CD14-positive monocyte (primary cell): ENCODE measurements around the gene OVCA2. TPM values are rescaled to one million over a fixed set of nuclear protein-coding genes. Genes with fewer than 3 reads are reported as not detected.

Source experiments
- DNase-seq, 3 donors: peaks; one replicate each; pipeline ENCODE4 v3.0.0-alpha.2; 2011 to 2022
- H2AFZ ChIP-seq: 2 replicates; pipeline ENCODE4 v1.6.0; 2012; ENCODE audit warnings: mild to moderate bottlenecking, low read depth, low read length, inconsistent platforms; ENCODE audit not compliant: insufficient read depth, poor library complexity, severe bottlenecking
- H3K27ac ChIP-seq, 2 donors: 1 replicate in 1 of 2; 2 replicates in 1 of 2; pipeline ENCODE4 v1.5.1; 2012 to 2013; ENCODE audit warnings: low read length in 2 of 2, control low read depth in 1 of 2, inconsistent platforms in 1 of 2, low read depth in 1 of 2, mild to moderate bottlenecking in 1 of 2
- H3K27me3 ChIP-seq, 2 donors: one replicate each; pipeline versions ENCODE4 v1.6.0 to v1.6.1; 2011 to 2013; ENCODE audit warnings: low read length in 2 of 2; ENCODE audit not compliant: control insufficient read depth in 2 of 2, insufficient read depth in 2 of 2
- H3K36me3 ChIP-seq, 2 donors: replicated peaks in 1 of 2; 1 replicate in 1 of 2; 2 replicates in 1 of 2; pipeline versions ENCODE4 v1.5.1 to v1.6.1; 2012 to 2013; ENCODE audit warnings: low read length in 2 of 2, control low read depth in 1 of 2, inconsistent platforms in 1 of 2, mild to moderate bottlenecking in 1 of 2; ENCODE audit not compliant: insufficient read depth in 2 of 2, control insufficient read depth in 1 of 2
- H3K4me1 ChIP-seq, 2 donors: 1 replicate in 1 of 2; 2 replicates in 1 of 2; pipeline versions ENCODE4 v1.5.1 to v1.6.1; 2012 to 2013; ENCODE audit warnings: low read length in 2 of 2, control low read depth in 1 of 2, inconsistent platforms in 1 of 2, mild to moderate bottlenecking in 1 of 2, moderate library complexity in 1 of 2; ENCODE audit not compliant: insufficient read depth in 2 of 2, control insufficient read depth in 1 of 2
- H3K4me2 ChIP-seq: replicated peaks from 2 replicates; pipeline ENCODE3; 2012; ENCODE audit warnings: low read length, moderate library complexity, mild to moderate bottlenecking; ENCODE audit not compliant: poor library complexity, severe bottlenecking; ENCODE audit errors: extremely low read depth
- H3K4me3 ChIP-seq, 3 experiments: fragments of 200-600 bp in 1 of 3; sonication (generic) in 1 of 3; replicated peaks in 1 of 3; 1 replicate in 2 of 3; 2 replicates in 1 of 3; pipeline ENCODE4 v1.5.1; 2011 to 2013; ENCODE audit warnings: low read length in 3 of 3, mild to moderate bottlenecking in 3 of 3, control low read depth in 2 of 3, low read depth in 2 of 3, inconsistent platforms in 1 of 3, moderate library complexity in 1 of 3
- H3K79me2 ChIP-seq: 2 replicates; pipeline ENCODE4 v1.6.0; 2012; ENCODE audit warnings: mild to moderate bottlenecking, control low read depth, inconsistent platforms, low read length, moderate library complexity; ENCODE audit not compliant: insufficient read depth
- H3K9ac ChIP-seq: 2 replicates; pipeline ENCODE4 v1.6.0; 2017; ENCODE audit warnings: low read length, mild to moderate bottlenecking; ENCODE audit not compliant: insufficient read depth, poor library complexity, severe bottlenecking
- H3K9me3 ChIP-seq, 2 donors: replicated peaks in 1 of 2; 1 replicate in 1 of 2; 2 replicates in 1 of 2; pipeline versions ENCODE4 v1.5.1 to v1.6.1; 2012 to 2013; ENCODE audit warnings: low read length in 2 of 2, control low read depth in 1 of 2; ENCODE audit not compliant: control insufficient read depth in 1 of 2, insufficient read depth in 1 of 2
- H4K20me1 ChIP-seq: 2 replicates; pipeline ENCODE4 v1.6.0; 2012; ENCODE audit warnings: mild to moderate bottlenecking, low read length, control low read depth, moderate library complexity; ENCODE audit not compliant: insufficient read depth
- H3K27ac Mint-ChIP-seq, 7 donors: one replicate each; pipeline ENCODE4 v1.8.0; 2020; ENCODE audit warnings: mild to moderate bottlenecking in 7 of 7, mixed read lengths in 7 of 7, moderate library complexity in 6 of 7, inconsistent platforms in 2 of 7
- H3K27me3 Mint-ChIP-seq, 3 donors: one replicate each; pipeline ENCODE4 v1.8.0; 2021 to 2022; ENCODE audit warnings: low read depth in 3 of 3, mild to moderate bottlenecking in 3 of 3, mixed read lengths in 3 of 3, moderate library complexity in 3 of 3, inconsistent platforms in 1 of 3
- H3K36me3 Mint-ChIP-seq, 2 donors: one replicate each; pipeline ENCODE4 v1.8.0; 2020; ENCODE audit warnings: mixed read lengths in 2 of 2, inconsistent platforms in 1 of 2, mild to moderate bottlenecking in 1 of 2
- H3K4me1 Mint-ChIP-seq: one replicate; pipeline ENCODE4 v1.8.0; 2020; ENCODE audit warnings: mild to moderate bottlenecking, mixed read lengths
- H3K4me3 Mint-ChIP-seq, 2 donors: one replicate each; pipeline ENCODE4 v1.8.0; 2020; ENCODE audit warnings: mild to moderate bottlenecking in 2 of 2, mixed read lengths in 2 of 2, moderate library complexity in 1 of 2
- H3K9me3 Mint-ChIP-seq, 7 donors: one replicate each; pipeline ENCODE4 v1.8.0; 2020 to 2022; ENCODE audit warnings: mixed read lengths in 7 of 7, mild to moderate bottlenecking in 6 of 7, moderate library complexity in 6 of 7, inconsistent platforms in 2 of 7
- WGBS: methylation state at CpG from one replicate; pipeline ENCODE4 v1.1.5; 2013; ENCODE audit warnings: missing lambda C conversion rate; ENCODE audit not compliant: insufficient coverage; 5-methylcytosine and 5-hydroxymethylcytosine counted together
- intact Hi-C, 2 donors: fragments of 100-400 bp; cut with micrococcal nuclease; formaldehyde crosslinking; loops; one replicate each; pipeline versions ENCODE4 v1.15.0 to v1.15.1; 2023
- polyA plus RNA-seq, 3 donors: library from polyadenylated mRNA; depleted of rRNA in 1 of 3; unstranded in 2 of 3; stranded (reverse) in 1 of 3; fragments of 300-500 nt in 2 of 3; fragments of >200 nt in 1 of 3; fragmentation: Illumina TruSeq in 2 of 3; gene quantifications; 1 replicate in 2 of 3; 2 replicates in 1 of 3; pipeline ENCODE4 v1.2.3, GENCODE V29; 2012 to 2021
- TF ChIP-seq, protein P1 (sequence below): fragments of 200-600 bp; IDR thresholded peaks from one replicate; pipeline ENCODE4 v1.8.0; 2022; ENCODE audit warnings: antibody characterized with exemption, mild to moderate bottlenecking

Gene OVCA2
- polyA plus RNA-seq, 3 donors = 30.5 to 94.9 (median 69.1) TPM

DNA sequence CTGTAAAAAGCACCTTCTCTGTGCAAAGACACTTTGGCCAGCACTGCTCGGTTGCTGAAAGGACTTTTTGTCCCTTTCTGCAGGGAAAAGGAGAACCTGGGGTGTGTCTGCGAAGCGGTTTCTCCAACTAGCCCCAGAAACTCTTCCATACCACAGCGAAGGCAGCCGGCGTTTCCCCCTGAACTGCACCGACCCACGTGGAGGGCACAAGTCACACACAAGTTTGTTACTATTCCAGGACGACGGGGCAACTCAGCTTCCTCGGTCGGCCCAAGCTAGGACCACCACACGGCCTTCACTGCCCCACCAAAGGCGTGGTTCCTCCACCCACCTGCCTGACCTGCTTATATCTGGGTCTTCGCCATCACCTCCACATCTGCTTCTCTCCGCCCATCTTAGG lies 18.6 kb upstream of the OVCA2 start:
- Histone ChIP-seq H3K4me2 (peak overlapping the region; percentile 84), H2AFZ (no peak overlapping the region), H3K27me3 (peaks cover 27 to 76% of the 10 kb centered on the region in 2 donors), H3K4me1 (peaks cover 26 to 37% of the 10 kb centered on the region in 2 donors), H3K9ac (no peak overlapping the region), H3K9me3 (peaks cover 8 to 9% of the 10 kb centered on the region in 2 donors), H3K36me3 (no peaks in the 10 kb centered on the region), H3K4me3 (peak overlapping the region in 1 of 3 experiments; percentile 24), H3K79me2 (no peaks in the 10 kb centered on the region), H3K27ac (no peak overlapping the region), H4K20me1 (no peaks in the 10 kb centered on the region)
- Mint-ChIP-seq H3K36me3 (peaks cover 5 to 7% of the 10 kb centered on the region in 2 donors), H3K4me1 (peaks cover 26% of the 10 kb centered on the region), H3K27ac (peak overlapping the region in 1 of 7 donors; percentile 80), H3K4me3 (peak overlapping the region; percentile 60 to 68), H3K27me3 (peaks cover 53 to 92% (median 69%) of the 10 kb centered on the region in 3 donors), H3K9me3 (peaks cover 0 to 23% (median 14%) of the 10 kb centered on the region in 7 donors)
- TF ChIP-seq, protein P1, sequence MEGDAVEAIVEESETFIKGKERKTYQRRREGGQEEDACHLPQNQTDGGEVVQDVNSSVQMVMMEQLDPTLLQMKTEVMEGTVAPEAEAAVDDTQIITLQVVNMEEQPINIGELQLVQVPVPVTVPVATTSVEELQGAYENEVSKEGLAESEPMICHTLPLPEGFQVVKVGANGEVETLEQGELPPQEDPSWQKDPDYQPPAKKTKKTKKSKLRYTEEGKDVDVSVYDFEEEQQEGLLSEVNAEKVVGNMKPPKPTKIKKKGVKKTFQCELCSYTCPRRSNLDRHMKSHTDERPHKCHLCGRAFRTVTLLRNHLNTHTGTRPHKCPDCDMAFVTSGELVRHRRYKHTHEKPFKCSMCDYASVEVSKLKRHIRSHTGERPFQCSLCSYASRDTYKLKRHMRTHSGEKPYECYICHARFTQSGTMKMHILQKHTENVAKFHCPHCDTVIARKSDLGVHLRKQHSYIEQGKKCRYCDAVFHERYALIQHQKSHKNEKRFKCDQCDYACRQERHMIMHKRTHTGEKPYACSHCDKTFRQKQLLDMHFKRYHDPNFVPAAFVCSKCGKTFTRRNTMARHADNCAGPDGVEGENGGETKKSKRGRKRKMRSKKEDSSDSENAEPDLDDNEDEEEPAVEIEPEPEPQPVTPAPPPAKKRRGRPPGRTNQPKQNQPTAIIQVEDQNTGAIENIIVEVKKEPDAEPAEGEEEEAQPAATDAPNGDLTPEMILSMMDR = no peak
- 31% methylated on average over 12 of the region's 16 CpGs for WGBS
- intact Hi-C loops = loop anchor here in 1 of 2 donors (10.0 kb wide), 1 partner anchor 138 kb away; no protein-coding TSS in a partner anchor
- no peak for DNase-seq

DNA sequence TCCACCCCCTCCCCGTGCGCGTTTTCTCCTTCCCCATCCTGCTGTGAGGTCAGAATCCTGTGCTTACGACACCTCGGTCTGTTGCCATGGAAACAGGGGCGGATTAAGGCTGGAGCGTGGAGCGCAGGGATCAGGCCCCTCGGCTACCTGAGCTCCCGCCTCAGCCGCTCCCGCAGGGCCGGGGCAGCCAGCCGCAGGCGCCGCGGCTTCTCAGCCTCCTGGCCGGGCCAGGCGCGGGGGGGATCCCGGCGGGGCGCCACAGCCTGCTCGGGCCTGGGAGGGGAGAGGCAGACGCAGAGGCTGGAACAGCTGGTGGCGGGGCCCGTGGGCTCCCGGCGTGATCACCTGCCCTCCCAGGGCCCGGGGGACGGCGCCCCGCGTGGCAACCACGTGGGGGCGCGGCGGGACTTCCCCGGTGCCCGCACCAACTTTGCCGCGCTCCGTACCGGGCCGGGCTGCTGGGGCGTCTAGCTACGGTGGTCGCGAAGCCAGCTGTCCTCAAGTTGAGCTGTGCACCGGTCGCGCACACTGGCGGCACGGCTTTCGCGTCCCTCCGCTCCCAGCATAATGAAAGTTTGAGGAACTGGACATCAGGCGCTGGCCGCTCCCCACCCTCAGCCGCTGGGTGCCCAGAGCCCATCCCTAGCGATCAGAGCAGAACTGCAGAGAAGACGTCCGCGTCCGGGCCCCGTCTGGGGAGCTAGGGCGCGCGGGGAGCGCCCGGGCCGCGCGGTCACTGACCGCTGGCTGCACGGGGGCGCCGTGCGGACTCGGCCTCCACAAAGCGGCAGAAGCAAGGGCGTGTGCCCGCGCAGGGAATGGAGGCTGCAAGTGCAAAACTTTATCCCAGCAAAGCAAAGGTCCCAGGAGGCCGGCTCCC lies 17.9 kb upstream of the OVCA2 start:
- peaks cover 26% of the 10 kb centered on the region for H3K4me1 Mint-ChIP-seq
- Histone ChIP-seq H4K20me1 (no peaks in the 10 kb centered on the region), H3K4me1 (peaks cover 26 to 37% of the 10 kb centered on the region in 2 donors), H3K27ac (no peak overlapping the region), H3K4me2 (peak overlapping the region; percentile 84), H3K79me2 (no peaks in the 10 kb centered on the region), H3K36me3 (no peaks in the 10 kb centered on the region), H3K9me3 (peaks cover 8 to 9% of the 10 kb centered on the region in 2 donors), H2AFZ (peak overlapping the region; percentile 77), H3K4me3 (peak overlapping the region; percentile 10 to 75 (median 22)), H3K9ac (peak overlapping the region; percentile 32), H3K27me3 (peaks cover 27 to 83% of the 10 kb centered on the region in 2 donors)
- intact Hi-C loops = loop anchor here in 1 of 2 donors (10.0 kb wide), 1 partner anchor 139 kb away; no protein-coding TSS in a partner anchor
- peak overlapping the region; percentile 80 to 96 for H3K4me3 Mint-ChIP-seq
- peaks cover 59 to 95% (median 75%) of the 10 kb centered on the region in 3 donors for H3K27me3 Mint-ChIP-seq
- DNase-seq = peak; percentile 72 to 84 (median 80)
- peaks cover 0 to 23% (median 14%) of the 10 kb centered on the region in 7 donors for H3K9me3 Mint-ChIP-seq
- H3K27ac Mint-ChIP-seq = peak overlapping the region in 5 of 7 donors; percentile 41 to 87 (median 66)
- under 1% methylated on average over 82 of the region's 85 CpGs for WGBS
- TF ChIP-seq, protein P1 = no peak
- peaks cover 5 to 7% of the 10 kb centered on the region in 2 donors for H3K36me3 Mint-ChIP-seq
